GM12878 (cell line): ENCODE results near the gene ZNF18. TPM values are rescaled to one million over a fixed set of nuclear protein-coding genes. Genes with fewer than 3 reads are reported as not detected.
"Not testable (repeated sequence)": the region's sequence is repeated elsewhere in the genome, so short reads cannot be mapped to it uniquely, and the experiment has no call there.

Source experiments
- ATAC-seq: fragments of 200-7000 bp; cut with Tn5 transposase; 3 replicates; pipeline ENCODE4 v1.9.1; 2020; ENCODE audit warnings: mild to moderate bottlenecking, moderate library complexity
- BruUV-seq: library from RNA; stranded (reverse); fragments of 400-500 nt; replicated peaks from 2 replicates; lab custom pipeline; 2021; lab: Mats Ljungman, UMichigan
- CTCF ChIA-PET: fragments of 300-600 bp; sonication (Branson Sonifier 250); formaldehyde crosslinking; extraction: SDS; loops from one replicate; lab custom pipeline; 2021; ENCODE audit warnings: inconsistent platforms; lab: Yijun Ruan, JAX
- POLR2A ChIA-PET: fragments of 350-600 bp; formaldehyde crosslinking; extraction: SDS; loops from one replicate; lab custom pipeline; 2021; ENCODE audit warnings: inconsistent platforms; lab: Charles Lee
- RAD21 ChIA-PET: fragments of 300-600 bp; sonication (Branson Sonifier 250); formaldehyde crosslinking; loops from one replicate; lab custom pipeline; 2023; ENCODE audit warnings: antibody characterized with exemption; ENCODE audit not compliant: unreplicated experiment; lab: Charles Lee
- SMC1A ChIA-PET: fragments of 300-600 bp; sonication (Branson Sonifier 250); formaldehyde crosslinking; loops from one replicate; lab custom pipeline; 2023; ENCODE audit not compliant: unreplicated experiment, uncharacterized antibody; lab: Charles Lee
- DNase-seq: peaks from one replicate; pipeline ENCODE4 v3.0.0-alpha.2; 2011; ENCODE audit warnings: low read depth, low spot score
- FAIRE-seq: peaks from 3 replicates; lab custom pipeline; 2011; peaks lifted over from hg19 to GRCh38; lab: Jason Lieb, UNC
- H2AFZ ChIP-seq: 2 replicates; pipeline ENCODE4 v1.6.0; 2011; ENCODE audit warnings: low read depth, low read length, control low read depth; ENCODE audit not compliant: control insufficient read depth
- H3K27ac ChIP-seq: 2 replicates; pipeline ENCODE4 v1.5.1; 2011; ENCODE audit warnings: control low read depth; ENCODE audit not compliant: control insufficient read depth, insufficient read depth
- H3K27me3 ChIP-seq, 2 experiments: replicated peaks in 1 of 2; 2 replicates each; pipeline versions ENCODE4 v1.6.0 to v1.6.1; 2011; ENCODE audit warnings: low read length in 1 of 2; ENCODE audit not compliant: control insufficient read depth in 2 of 2, insufficient read depth in 2 of 2
- H3K36me3 ChIP-seq, 2 experiments: 2 replicates each; pipeline ENCODE4 v1.5.1; 2011; ENCODE audit warnings: low read length in 1 of 2; ENCODE audit not compliant: control insufficient read depth in 2 of 2, insufficient read depth in 2 of 2
- H3K4me1 ChIP-seq: 2 replicates; pipeline ENCODE4 v1.6.1; 2011; ENCODE audit warnings: mild to moderate bottlenecking, low read length, moderate library complexity, mixed read lengths; ENCODE audit not compliant: control insufficient read depth, insufficient read depth
- H3K4me2 ChIP-seq: 2 replicates; pipeline ENCODE4 v1.6.0; 2011; ENCODE audit warnings: control low read depth; ENCODE audit not compliant: control insufficient read depth, insufficient read depth
- H3K4me3 ChIP-seq: fragments of 200-600 bp; sonication (generic); 2 replicates; pipeline ENCODE4 v1.5.1; 2016
- H3K79me2 ChIP-seq: 2 replicates; pipeline ENCODE4 v1.6.0; 2011; ENCODE audit warnings: low read length; ENCODE audit not compliant: control insufficient read depth, insufficient read depth
- H3K9ac ChIP-seq: 2 replicates; pipeline ENCODE4 v1.8.0; 2011; ENCODE audit warnings: low read length, control low read depth, mixed read lengths; ENCODE audit not compliant: control insufficient read depth, insufficient read depth
- H3K9me3 ChIP-seq: replicated peaks from 3 replicates; pipeline ENCODE4 v1.5.1; 2011; ENCODE audit warnings: mild to moderate bottlenecking, low read length; ENCODE audit not compliant: control insufficient read depth, insufficient read depth
- H4K20me1 ChIP-seq: 2 replicates; pipeline ENCODE4 v1.6.0; 2011; ENCODE audit not compliant: control insufficient read depth, insufficient read depth
- JUND ChIP-seq: IDR thresholded peaks from 2 replicates; pipeline ENCODE4 v1.6.1; 2012; ENCODE audit warnings: low read depth, mild to moderate bottlenecking, low read length, improper control_type of control experiment, moderate library complexity
- SMAD5 ChIP-seq: IDR thresholded peaks from 2 replicates; pipeline ENCODE4 v1.6.1; 2016; ENCODE audit warnings: antibody characterized with exemption, low read depth
- whole genome bisulfite sequencing: methylation state at CpG from one replicate; pipeline ENCODE4 v1.1.6; 2016; ENCODE audit warnings: low lambda C conversion rate; ENCODE audit not compliant: insufficient replicate concordance, insufficient coverage; ENCODE audit errors: missing lambda C conversion rate; 5-methylcytosine and 5-hydroxymethylcytosine counted together
- in situ Hi-C: fragments of 300-500 bp; cut with MboI; formaldehyde crosslinking; loops from 9 replicates; pipeline ENCODE4 v1.14.3; 2018; ENCODE audit warnings: mixed read lengths
- intact Hi-C: fragments of 100-400 bp; cut with micrococcal nuclease; formaldehyde crosslinking; loops from one replicate; pipeline ENCODE4 v1.14.2; 2022; ENCODE audit not compliant: unreplicated experiment
- polyA plus RNA-seq, 11 experiments: library from polyadenylated mRNA; depleted of rRNA in 4 of 11; unstranded in 6 of 11; stranded (reverse) in 5 of 11; fragments of >200 nt; fragmentation: Nextera tagmentation in 4 of 11; fragmentation: Illumina TruSeq in 1 of 11; extraction: Ambion mirVana in 4 of 11; extraction: Trizol in 1 of 11; gene quantifications; 1 replicate in 1 of 11; 2 replicates in 10 of 11; pipeline versions ENCODE4 v1.2.1 to v1.2.3, GENCODE V29; 2011 to 2016; ENCODE audit warnings: inconsistent platforms in 2 of 11, missing spikeins in 2 of 11, low read depth in 1 of 11
- total RNA-seq, 4 experiments: library from RNA; depleted of rRNA in 3 of 4; stranded (reverse); fragments of >200 nt in 3 of 4; fragmentation: Illumina TruSeq in 1 of 4; extraction: Trizol in 1 of 4; gene quantifications; 2 replicates each; pipeline versions ENCODE4 v1.2.1 to v1.2.3, GENCODE V29; 2013 to 2021
- TF ChIP-seq, protein P1 (sequence below): fragments of 450-650 bp; formaldehyde crosslinking; IDR thresholded peaks from 2 replicates; pipeline ENCODE4 v1.4.0; 2022; ENCODE audit warnings: mild to moderate bottlenecking, moderate library complexity
- TF ChIP-seq, protein P2 (sequence below): fragments of 450-650 bp; IDR thresholded peaks from 2 replicates; pipeline ENCODE4 v1.6.1; 2016; ENCODE audit warnings: mild to moderate bottlenecking

Gene ZNF18
- total and polyA plus RNA-seq, 10 of the 15 experiments (the other 5 are each of a cell fraction or from before 2014, with no cell fraction given) = 4.6 to 10.2 (median 9.1) TPM

DNA sequence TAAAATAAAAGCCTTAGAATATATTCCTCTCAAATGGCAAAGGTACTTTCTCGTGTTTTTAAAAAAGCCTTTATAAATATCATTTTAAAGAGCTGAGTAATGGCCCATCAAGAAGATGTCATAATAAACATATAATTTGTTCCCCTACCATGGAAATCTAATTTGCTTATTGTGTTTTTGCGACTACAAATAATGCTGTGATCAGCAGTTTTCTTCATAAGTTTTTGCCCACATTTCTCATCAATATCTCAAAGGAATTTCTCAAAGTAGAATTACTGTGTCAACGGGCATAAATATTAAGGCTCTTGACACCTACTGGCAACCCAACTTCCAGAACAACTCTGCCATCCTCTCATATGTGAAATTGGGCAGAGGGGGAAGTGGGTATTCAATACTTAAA, 17.5 kb downstream of the ZNF18 start (continued):
- TF ChIP-seq, protein P1, sequence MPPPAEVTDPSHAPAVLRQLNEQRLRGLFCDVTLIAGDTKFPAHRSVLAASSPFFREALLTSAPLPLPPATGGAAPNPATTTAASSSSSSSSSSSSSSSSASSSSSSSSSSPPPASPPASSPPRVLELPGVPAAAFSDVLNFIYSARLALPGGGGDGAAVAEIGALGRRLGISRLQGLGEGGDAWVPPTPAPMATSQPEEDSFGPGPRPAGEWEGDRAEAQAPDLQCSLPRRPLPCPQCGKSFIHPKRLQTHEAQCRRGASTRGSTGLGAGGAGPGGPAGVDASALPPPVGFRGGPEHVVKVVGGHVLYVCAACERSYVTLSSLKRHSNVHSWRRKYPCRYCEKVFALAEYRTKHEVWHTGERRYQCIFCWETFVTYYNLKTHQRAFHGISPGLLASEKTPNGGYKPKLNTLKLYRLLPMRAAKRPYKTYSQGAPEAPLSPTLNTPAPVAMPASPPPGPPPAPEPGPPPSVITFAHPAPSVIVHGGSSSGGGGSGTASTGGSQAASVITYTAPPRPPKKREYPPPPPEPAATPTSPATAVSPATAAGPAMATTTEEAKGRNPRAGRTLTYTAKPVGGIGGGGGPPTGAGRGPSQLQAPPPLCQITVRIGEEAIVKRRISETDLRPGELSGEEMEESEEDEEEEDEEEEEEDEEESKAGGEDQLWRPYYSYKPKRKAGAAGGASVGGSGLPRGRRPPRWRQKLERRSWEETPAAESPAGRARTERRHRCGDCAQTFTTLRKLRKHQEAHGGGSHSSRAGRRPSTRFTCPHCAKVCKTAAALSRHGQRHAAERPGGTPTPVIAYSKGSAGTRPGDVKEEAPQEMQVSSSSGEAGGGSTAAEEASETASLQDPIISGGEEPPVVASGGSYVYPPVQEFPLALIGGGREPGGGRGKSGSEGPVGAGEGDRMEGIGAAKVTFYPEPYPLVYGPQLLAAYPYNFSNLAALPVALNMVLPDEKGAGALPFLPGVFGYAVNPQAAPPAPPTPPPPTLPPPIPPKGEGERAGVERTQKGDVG (CRISPR knock-in tag) = no peak
- TF ChIP-seq JUND = no peak
- TF ChIP-seq, protein P2, sequence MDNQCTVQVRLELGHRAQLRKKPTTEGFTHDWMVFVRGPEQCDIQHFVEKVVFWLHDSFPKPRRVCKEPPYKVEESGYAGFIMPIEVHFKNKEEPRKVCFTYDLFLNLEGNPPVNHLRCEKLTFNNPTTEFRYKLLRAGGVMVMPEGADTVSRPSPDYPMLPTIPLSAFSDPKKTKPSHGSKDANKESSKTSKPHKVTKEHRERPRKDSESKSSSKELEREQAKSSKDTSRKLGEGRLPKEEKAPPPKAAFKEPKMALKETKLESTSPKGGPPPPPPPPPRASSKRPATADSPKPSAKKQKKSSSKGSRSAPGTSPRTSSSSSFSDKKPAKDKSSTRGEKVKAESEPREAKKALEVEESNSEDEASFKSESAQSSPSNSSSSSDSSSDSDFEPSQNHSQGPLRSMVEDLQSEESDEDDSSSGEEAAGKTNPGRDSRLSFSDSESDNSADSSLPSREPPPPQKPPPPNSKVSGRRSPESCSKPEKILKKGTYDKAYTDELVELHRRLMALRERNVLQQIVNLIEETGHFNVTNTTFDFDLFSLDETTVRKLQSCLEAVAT = no peak
- no peak for TF ChIP-seq SMAD5

DNA sequence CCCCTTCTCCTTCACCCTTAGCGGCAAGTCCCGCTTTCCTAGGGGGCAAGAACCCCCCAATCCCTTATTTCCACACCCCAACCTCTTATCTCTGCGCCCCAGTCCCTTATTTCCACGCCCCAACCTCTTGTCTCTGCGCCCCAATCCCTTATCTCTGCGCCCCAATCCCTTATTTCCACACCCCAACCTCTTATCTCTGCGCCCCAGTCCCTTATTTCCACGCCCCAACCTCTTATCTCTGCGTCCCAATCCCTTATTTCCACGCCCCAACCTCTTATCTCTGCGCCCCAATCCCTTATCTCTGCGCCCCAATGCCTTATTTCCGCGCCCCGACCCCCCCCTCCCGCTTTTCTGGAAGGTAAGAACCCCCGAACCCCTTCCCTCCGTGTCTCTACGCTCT, 24.5 kb downstream of the ZNF18 start:
- BruUV-seq, H3K79me2 ChIP-seq, ATAC-seq, H3K4me1 ChIP-seq, H3K27ac ChIP-seq, H3K27me3 ChIP-seq, RAD21 ChIA-PET, H3K4me2 ChIP-seq, in situ Hi-C loops, FAIRE-seq, H3K9ac ChIP-seq, H2AFZ ChIP-seq, H4K20me1 ChIP-seq, POLR2A ChIA-PET, DNase-seq, SMC1A ChIA-PET, H3K36me3 ChIP-seq, CTCF ChIA-PET, H3K9me3 ChIP-seq, H3K4me3 ChIP-seq: not testable (repeated sequence)
- 80% methylated on average over 9 of the region's 19 CpGs for WGBS
- intact Hi-C loops = loop anchor here (5.0 kb wide), 1 partner anchor 1255 kb away; no protein-coding TSS in a partner anchor
